SK-N-SH treated with all-trans-retinoic acid at 6 μM for 48 hours (cell line): ENCODE results near the gene CDH4.

Experiments
- TCF4 ChIP-seq: fragments of 250-450 bp; sonication (Bioruptor Pico); IDR thresholded peaks from 2 replicates; pipeline ENCODE4 v1.8.0; 2021; ENCODE audit warnings: mild to moderate bottlenecking, moderate library complexity, borderline replicate concordance
- ZNF565 ChIP-seq: fragments of 450-650 bp; formaldehyde crosslinking; conservative IDR thresholded peaks from 2 replicates; pipeline ENCODE4 v1.5.0; 2020; ENCODE audit warnings: low read depth, mild to moderate bottlenecking, moderate library complexity

- no peak for TF ChIP-seq TCF4 (CRISPR knock-in tag)
- no peak for TF ChIP-seq ZNF565 (CRISPR knock-in tag)
Observed at GRCh38 chr20:61347443-61347842, 95.4 kb downstream of the CDH4 start.
